WERI-Rb-1 (cell line): ENCODE measurements around the gene SPPL2A.

Source experiments
- DNase-seq: peaks from one replicate; pipeline ENCODE4 v3.0.0-alpha.2; 2020
- H3K27ac ChIP-seq: fragments of 250-450 bp; sonication (Bioruptor Pico); 2 replicates; pipeline ENCODE4 v1.5.1; 2020; ENCODE audit warnings: mild to moderate bottlenecking, moderate library complexity
- H3K27me3 ChIP-seq: fragments of 250-450 bp; sonication (Bioruptor Pico); 2 replicates; pipeline ENCODE4 v1.5.1; 2021; ENCODE audit warnings: mild to moderate bottlenecking, low read depth, moderate library complexity; ENCODE audit not compliant: insufficient read depth, severe bottlenecking
- H3K36me3 ChIP-seq: fragments of 250-450 bp; sonication (Bioruptor Pico); 2 replicates; pipeline ENCODE4 v1.5.1; 2020; ENCODE audit warnings: mild to moderate bottlenecking, moderate library complexity
- H3K4me3 ChIP-seq: 2 replicates; pipeline ENCODE4 v1.5.1; 2011; ENCODE audit warnings: low read depth, mild to moderate bottlenecking, control low read depth, low read length
- H3K9me3 ChIP-seq: fragments of 250-450 bp; sonication (Bioruptor Pico); 2 replicates; pipeline ENCODE4 v1.5.1; 2021; ENCODE audit warnings: mild to moderate bottlenecking, moderate library complexity; ENCODE audit not compliant: severe bottlenecking
- CTCF ChIP-seq: IDR thresholded peaks from 2 replicates; pipeline ENCODE4 v1.5.1; 2011; ENCODE audit warnings: low read depth, mild to moderate bottlenecking, control low read depth, inconsistent platforms, low read length

The SPPL2A gene

GRCh38 chr15:50764461-50765194 lies 878 bp downstream of the SPPL2A start:
- no peaks in the 10 kb centered on the region; the same call in none of the 2 replicates for H3K36me3 ChIP-seq
- H3K27me3 ChIP-seq: no peaks in the 10 kb centered on the region
- H3K27ac ChIP-seq: peak overlapping the region; percentile 87
- DNase-seq: no peak
- peak overlapping the region; percentile 95 for H3K4me3 ChIP-seq
- TF ChIP-seq CTCF: no peak
- H3K9me3 ChIP-seq: no peaks in the 10 kb centered on the region

- H3K27ac ChIP-seq: no peak overlapping the region
- no peaks in the 10 kb centered on the region for H3K27me3 ChIP-seq
- no peaks in the 10 kb centered on the region for H3K9me3 ChIP-seq
- no peak overlapping the region for H3K4me3 ChIP-seq
- no peaks in the 10 kb centered on the region; the same call in 1 of the 2 replicates for H3K36me3 ChIP-seq
- DNase-seq: no peak
- no peak for TF ChIP-seq CTCF
These were observed 6.7 kb downstream of the SPPL2A start for GRCh38 chr15:50758712-50759205.

GRCh38 chr15:50753463-50753862 lies 12.0 kb downstream of the SPPL2A start:
- Histone ChIP-seq H3K27ac (no peak overlapping the region), H3K36me3 (peaks cover 8% of the 10 kb centered on the region; the same call in 1 of the 2 replicates), H3K4me3 (no peak overlapping the region), H3K9me3 (no peaks in the 10 kb centered on the region), H3K27me3 (no peaks in the 10 kb centered on the region)
- DNase-seq: no peak
- TF ChIP-seq CTCF: no peak

GRCh38 chr15:50751394-50751793 lies 14.1 kb downstream of the SPPL2A start:
- Histone ChIP-seq H3K36me3 (peaks cover 18% of the 10 kb centered on the region), H3K9me3 (no peaks in the 10 kb centered on the region), H3K4me3 (no peak overlapping the region), H3K27me3 (no peaks in the 10 kb centered on the region), H3K27ac (no peak overlapping the region)
- DNase-seq: no peak
- no peak for TF ChIP-seq CTCF

GRCh38 chr15:50750227-50750705 lies 15.2 kb downstream of the SPPL2A start:
- peaks cover 21% of the 10 kb centered on the region for H3K36me3 ChIP-seq
- H3K9me3 ChIP-seq: no peaks in the 10 kb centered on the region
- no peak for TF ChIP-seq CTCF

GRCh38 chr15:50747523-50747922 lies 18.0 kb downstream of the SPPL2A start:
- H3K9me3 ChIP-seq: no peaks in the 10 kb centered on the region
- no peak overlapping the region for H3K27ac ChIP-seq
- no peak for TF ChIP-seq CTCF
- H3K27me3 ChIP-seq: no peaks in the 10 kb centered on the region
- DNase-seq: no peak
- H3K36me3 ChIP-seq: peaks cover 26% of the 10 kb centered on the region
- no peak overlapping the region for H3K4me3 ChIP-seq

More at GRCh38 chr15:50750227-50750705, 15.2 kb downstream of the SPPL2A start:
- Histone ChIP-seq H3K27ac (no peak overlapping the region), H3K4me3 (no peak overlapping the region), H3K27me3 (no peaks in the 10 kb centered on the region)
- DNase-seq: no peak
